Epithelial cell of esophagus (primary cell): ENCODE data around the gene PRAMEF13.
"Not testable (repeated sequence)": the region's sequence is repeated elsewhere in the genome, so short reads cannot be mapped to it uniquely, and the experiment has no call there.

Experiments used
- DNase-seq: peaks from one replicate; pipeline ENCODE4 v3.0.0; 2010; ENCODE audit warnings: low read depth
- H3K4me3 ChIP-seq: 2 replicates; pipeline ENCODE4 v1.5.1; 2011; ENCODE audit warnings: mild to moderate bottlenecking, low read length, control low read depth
- CTCF ChIP-seq: IDR thresholded peaks from 2 replicates; pipeline ENCODE4 v1.5.1; 2011; ENCODE audit warnings: low read depth, mild to moderate bottlenecking, low read length, control low read depth, inconsistent platforms; ENCODE audit not compliant: insufficient read depth; ENCODE audit errors: missing control alignments

PRAMEF13 gene

GRCh38 chr1:13224480-13225060 is 23.4 kb upstream of the PRAMEF13 start:
- no peak overlapping the region for H3K4me3 ChIP-seq

GRCh38 chr1:13222788-13223187 is 21.6 kb upstream of the PRAMEF13 start:
- H3K4me3 ChIP-seq, DNase-seq: not testable (repeated sequence)

More at GRCh38 chr1:13224480-13225060, 23.4 kb upstream of the PRAMEF13 start:
- TF ChIP-seq CTCF, result no peak
- no peak for DNase-seq

GRCh38 chr1:13219203-13219602 is 18.0 kb upstream of the PRAMEF13 start:
- H3K4me3 ChIP-seq, DNase-seq: not testable (repeated sequence)

- DNase-seq, result not testable (repeated sequence)
Measured at GRCh38 chr1:13216619-13217018, 15.4 kb upstream of the PRAMEF13 start.

GRCh38 chr1:13208712-13209111 is 7.5 kb upstream of the PRAMEF13 start:
- not testable (repeated sequence) for H3K4me3 ChIP-seq, DNase-seq

More at GRCh38 chr1:13216619-13217018, 15.4 kb upstream of the PRAMEF13 start:
- H3K4me3 ChIP-seq, result not testable (repeated sequence)

GRCh38 chr1:13171548-13171947 is 29.7 kb downstream of the PRAMEF13 start, which contains the start of gene PRAMEF9:
Gene PRAMEF9 (plus strand): TSS chr1:13171848. CDS start chr1:13175281, 3,433 bp downstream.
- DNase-seq, H3K4me3 ChIP-seq: not testable (repeated sequence)

- not testable (repeated sequence) for H3K4me3 ChIP-seq, DNase-seq
Measured at GRCh38 chr1:13165531-13165930, 35.7 kb downstream of the PRAMEF13 start, which contains the start of gene HNRNPCL4. Gene HNRNPCL4 (minus strand): TSS chr1:13165631. CDS start chr1:13165467, 164 bp downstream.

- DNase-seq, H3K4me3 ChIP-seq: not testable (repeated sequence)
Measured at GRCh38 chr1:13155909-13156308, 45.3 kb downstream of the PRAMEF13 start, which contains the start of gene PRAMEF26. Gene PRAMEF26 (minus strand): TSS chr1:13156009. CDS start chr1:13153095, 2,914 bp downstream.
